ENCODE measurements around the gene ABCG1.

GRCh38 chr21:42315296-42315891 lies 96.5 kb downstream of the ABCG1 start, which contains the start of gene TFF3:
- no peak for TF ChIP-seq EZH2 (optimal IDR thresholded peaks at IDR 0.05; ENCODE audit: low read depth, low read length)
- TF ChIP-seq CTCF (IDR thresholded peaks at IDR 0.05; ENCODE audit: low read length), result no peak
